HG02763 (cell line): ENCODE measurements around the gene PI16.

Experiments
- ATAC-seq: cut with Tn5 transposase; IDR thresholded peaks from one replicate; pipeline ENCODE4 v1.9.1; 2021; ENCODE audit warnings: mild to moderate bottlenecking, moderate library complexity; ENCODE audit not compliant: unreplicated experiment

PI16 gene

GRCh38 chr6:36999061-36999750, 44.7 kb downstream of the PI16 start:
- no peak for ATAC-seq

- ATAC-seq = no peak
These were observed 45.2 kb downstream of the PI16 start for GRCh38 chr6:36999751-37000125.

GRCh38 chr6:37004044-37004980, 49.8 kb downstream of the PI16 start:
- ATAC-seq = no peak

GRCh38 chr6:37005061-37005810, 50.7 kb downstream of the PI16 start, which contains the start of gene FGD2:
Gene FGD2 (plus strand): TSS chr6:37005655. CDS start chr6:37005818, 163 bp downstream.
- ATAC-seq = peak; percentile 46

GRCh38 chr6:37005827-37006567, 51.5 kb downstream of the PI16 start:
- ATAC-seq = no peak

GRCh38 chr6:37006793-37007339, 52.3 kb downstream of the PI16 start:
- ATAC-seq = no peak

- no peak for ATAC-seq
These were observed 53.0 kb downstream of the PI16 start for GRCh38 chr6:37007340-37008043.

GRCh38 chr6:37008484-37009465, 54.2 kb downstream of the PI16 start:
- ATAC-seq = no peak

GRCh38 chr6:37010402-37010892, 55.9 kb downstream of the PI16 start:
- no peak for ATAC-seq

- no peak for ATAC-seq
These were observed 57.3 kb downstream of the PI16 start for GRCh38 chr6:37011656-37012378.

- no peak for ATAC-seq
These were observed 59.3 kb downstream of the PI16 start for GRCh38 chr6:37013516-37014491.
